ENCODE data around the gene CD300A. TPM values are rescaled to one million over a fixed set of nuclear protein-coding genes. Genes with fewer than 3 reads are reported as not detected.

The CD300A gene
- total RNA-seq, 1 experiment from 2014 or later: not detected

DNA sequence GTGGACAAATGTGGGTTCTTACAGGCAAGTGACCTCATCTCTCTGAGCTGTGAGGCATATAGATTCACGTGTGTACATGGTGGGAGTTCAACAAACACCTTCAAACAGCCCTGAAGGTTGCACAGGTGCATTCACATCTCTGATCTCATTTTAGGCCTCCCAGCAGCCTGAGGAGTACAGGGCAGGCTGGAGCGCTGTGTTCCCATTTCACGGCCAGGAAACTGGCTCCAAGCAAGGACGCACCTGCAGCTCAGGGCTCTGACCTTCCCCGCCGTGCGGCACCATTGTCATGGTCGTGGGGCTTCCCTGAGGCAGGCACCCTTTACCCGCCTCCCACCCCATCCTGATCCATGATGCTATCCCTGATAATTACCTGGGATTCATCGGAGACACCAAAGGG is 4.8 kb upstream of the CD300A start:
- TF ChIP-seq EZH2 (IDR thresholded peaks at IDR 0.05; ENCODE audit: low read length, unreplicated experiment) (no peak), EZH2phosphoT487 (IDR thresholded peaks at IDR 0.05; ENCODE audit: borderline replicate concordance, low read length) (no peak)
- TF ChIP-seq, protein P1, sequence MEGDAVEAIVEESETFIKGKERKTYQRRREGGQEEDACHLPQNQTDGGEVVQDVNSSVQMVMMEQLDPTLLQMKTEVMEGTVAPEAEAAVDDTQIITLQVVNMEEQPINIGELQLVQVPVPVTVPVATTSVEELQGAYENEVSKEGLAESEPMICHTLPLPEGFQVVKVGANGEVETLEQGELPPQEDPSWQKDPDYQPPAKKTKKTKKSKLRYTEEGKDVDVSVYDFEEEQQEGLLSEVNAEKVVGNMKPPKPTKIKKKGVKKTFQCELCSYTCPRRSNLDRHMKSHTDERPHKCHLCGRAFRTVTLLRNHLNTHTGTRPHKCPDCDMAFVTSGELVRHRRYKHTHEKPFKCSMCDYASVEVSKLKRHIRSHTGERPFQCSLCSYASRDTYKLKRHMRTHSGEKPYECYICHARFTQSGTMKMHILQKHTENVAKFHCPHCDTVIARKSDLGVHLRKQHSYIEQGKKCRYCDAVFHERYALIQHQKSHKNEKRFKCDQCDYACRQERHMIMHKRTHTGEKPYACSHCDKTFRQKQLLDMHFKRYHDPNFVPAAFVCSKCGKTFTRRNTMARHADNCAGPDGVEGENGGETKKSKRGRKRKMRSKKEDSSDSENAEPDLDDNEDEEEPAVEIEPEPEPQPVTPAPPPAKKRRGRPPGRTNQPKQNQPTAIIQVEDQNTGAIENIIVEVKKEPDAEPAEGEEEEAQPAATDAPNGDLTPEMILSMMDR (conservative IDR thresholded peaks at IDR 0.05; ENCODE audit: low read depth, low read length): no peak
- CTCF ChIA-PET: no interaction called here
- intact Hi-C loops (cut with micrococcal nuclease): no loop called here

DNA sequence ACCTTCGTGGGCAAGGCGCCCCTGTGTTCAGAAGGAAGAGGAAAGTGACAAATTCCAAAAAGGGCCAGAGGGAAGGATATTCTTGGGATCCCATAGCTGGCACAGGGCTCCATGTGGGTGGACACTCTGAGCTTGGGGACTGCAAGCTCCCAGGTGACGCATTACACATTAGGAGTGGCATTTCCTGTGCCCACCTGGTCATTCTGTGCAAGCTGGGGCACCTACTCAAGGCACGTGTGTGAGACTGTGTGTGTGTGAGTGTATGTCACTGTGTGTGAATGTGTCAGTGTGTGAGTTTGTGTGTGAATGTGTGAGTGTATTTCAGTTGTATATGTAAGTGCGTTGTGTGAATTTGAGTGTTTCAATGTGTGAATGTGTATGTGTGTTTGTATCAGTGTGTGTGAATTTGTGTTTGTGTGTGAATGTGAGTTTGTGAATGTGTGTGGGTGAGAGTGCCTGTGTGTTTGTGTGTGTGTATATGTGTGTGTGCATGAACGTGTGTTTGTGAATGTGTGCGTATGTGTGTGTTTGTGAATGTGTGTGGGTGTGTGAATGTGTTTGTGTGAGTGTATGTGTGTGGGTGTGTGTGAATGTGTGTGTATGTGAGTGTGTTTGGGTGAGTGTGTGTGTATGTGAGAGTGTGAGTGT is 1.6 kb upstream of the CD300A start:
- no peaks in the 10 kb centered on the region for H3K4me1 ChIP-seq (ENCODE audit: insufficient read depth, low read length)
- H3K79me2 ChIP-seq (ENCODE audit: low read length): no peaks in the 10 kb centered on the region
- no peaks in the 10 kb centered on the region for H4K20me1 ChIP-seq (ENCODE audit: low read length)
- ATAC-seq: no peak
- peaks cover 1% of the 10 kb centered on the region; the same call in 1 of the 2 replicates for H3K27me3 ChIP-seq (ENCODE audit: low read length)
- no peak overlapping the region for H3K4me2 ChIP-seq (ENCODE audit: low read length)
- no peaks in the 10 kb centered on the region for H3K9me3 ChIP-seq (ENCODE audit: low read length)
- no peak overlapping the region for H3K27ac ChIP-seq (ENCODE audit: low read length)
- intact Hi-C loops (cut with micrococcal nuclease): no loop called here
- H3K9me2 ChIP-seq (replicated peaks; ENCODE audit: low read length): no peaks in the 10 kb centered on the region
- POLR2A ChIA-PET (ENCODE audit: unreplicated experiment): no interaction called here
- no peak for TF ChIP-seq EZH2 (IDR thresholded peaks at IDR 0.05; ENCODE audit: low read length, unreplicated experiment)
- TF ChIP-seq, protein P1 (conservative IDR thresholded peaks at IDR 0.05; ENCODE audit: low read depth, low read length): no peak
- TF ChIP-seq EZH2phosphoT487 (IDR thresholded peaks at IDR 0.05; ENCODE audit: borderline replicate concordance, low read length): no peak
- H3K36me3 ChIP-seq (ENCODE audit: low read depth, low read length): no peaks in the 10 kb centered on the region
- no TSS peak for BruUV-seq (replicated peaks)
- CTCF ChIA-PET: interaction anchor here (1.0 kb wide), 1 partner anchor 97 kb away, joined by 4 read pairs; no protein-coding TSS in a partner anchor
- H3F3A ChIP-seq (ENCODE audit: low read length, unreplicated experiment): no peaks in the 10 kb centered on the region
- no peak overlapping the region for H3K9ac ChIP-seq (ENCODE audit: low read length)
- DNase-seq: no peak
- no peak overlapping the region for H2AFZ ChIP-seq (ENCODE audit: low read length)
- no peak overlapping the region for H3K4me3 ChIP-seq (ENCODE audit: low read length)

More for the DNA sequence above, 4.8 kb upstream of the CD300A start:
- Histone ChIP-seq H3K36me3 (ENCODE audit: low read depth, low read length) (no peaks in the 10 kb centered on the region), H3K9ac (ENCODE audit: low read length) (no peak overlapping the region), H3K4me3 (ENCODE audit: low read length) (no peak overlapping the region), H3K79me2 (ENCODE audit: low read length) (no peaks in the 10 kb centered on the region), H3F3A (ENCODE audit: low read length, unreplicated experiment) (no peaks in the 10 kb centered on the region), H3K9me3 (ENCODE audit: low read length) (no peaks in the 10 kb centered on the region), H3K27me3 (ENCODE audit: low read length) (no peaks in the 10 kb centered on the region), H3K9me2 (replicated peaks; ENCODE audit: low read length) (no peaks in the 10 kb centered on the region), H4K20me1 (ENCODE audit: low read length) (no peaks in the 10 kb centered on the region), H3K4me1 (ENCODE audit: insufficient read depth, low read length) (no peaks in the 10 kb centered on the region), H3K4me2 (ENCODE audit: low read length) (no peak overlapping the region), H2AFZ (ENCODE audit: low read length) (no peak overlapping the region), H3K27ac (ENCODE audit: low read length) (no peak overlapping the region)
- ATAC-seq (no peak), DNase-seq (no peak)
- POLR2A ChIA-PET (ENCODE audit: unreplicated experiment): no interaction called here
- no TSS peak for BruUV-seq (replicated peaks)

DNA sequence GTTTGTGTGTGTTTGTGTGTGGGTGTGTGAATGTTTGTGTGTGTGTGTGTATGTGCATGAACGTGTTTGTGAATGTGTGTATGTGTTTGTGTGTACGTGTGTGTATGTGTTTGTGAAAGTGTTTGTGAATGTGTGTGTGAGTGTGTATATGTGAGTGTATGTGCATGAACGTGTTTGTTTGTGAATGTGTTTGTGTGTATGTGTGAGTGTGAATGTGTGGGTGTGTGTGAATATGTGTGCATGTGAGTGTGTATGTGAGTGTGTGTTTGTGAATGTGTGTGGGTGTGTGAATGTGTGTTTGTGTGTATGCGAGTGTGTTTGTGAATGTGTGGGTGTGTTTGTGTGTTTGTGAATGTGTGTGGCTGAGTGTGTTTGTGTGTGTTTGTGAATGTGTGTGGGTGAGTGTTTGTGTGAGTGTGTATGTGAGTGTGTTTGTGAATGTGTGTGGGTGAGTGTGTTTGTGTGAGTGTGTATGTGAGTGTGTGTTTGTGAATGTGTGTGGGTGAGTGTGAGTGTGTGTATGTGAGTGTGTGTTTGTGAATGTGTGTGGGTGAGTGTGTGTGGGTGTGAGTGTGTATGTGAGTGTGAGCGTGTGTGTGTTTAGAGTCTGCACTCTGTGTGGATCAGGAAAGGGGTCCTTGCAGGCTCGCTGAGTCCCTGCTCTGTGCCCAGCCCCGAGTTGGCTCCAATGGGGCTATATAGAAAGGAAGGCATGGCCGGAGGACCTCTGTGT is 890 bp upstream of the CD300A start:
- Histone ChIP-seq H3K9me2 (replicated peaks; ENCODE audit: low read length) (no peaks in the 10 kb centered on the region), H4K20me1 (ENCODE audit: low read length) (no peaks in the 10 kb centered on the region), H3K9me3 (ENCODE audit: low read length) (no peaks in the 10 kb centered on the region), H3F3A (ENCODE audit: low read length, unreplicated experiment) (no peaks in the 10 kb centered on the region), H3K79me2 (ENCODE audit: low read length) (no peaks in the 10 kb centered on the region), H3K9ac (ENCODE audit: low read length) (no peak overlapping the region), H3K27me3 (ENCODE audit: low read length) (peaks cover 7% of the 10 kb centered on the region; the same call in 1 of the 2 replicates), H2AFZ (ENCODE audit: low read length) (no peak overlapping the region), H3K4me1 (ENCODE audit: insufficient read depth, low read length) (no peaks in the 10 kb centered on the region), H3K4me2 (ENCODE audit: low read length) (no peak overlapping the region), H3K27ac (ENCODE audit: low read length) (no peak overlapping the region), H3K4me3 (ENCODE audit: low read length) (no peak overlapping the region), H3K36me3 (ENCODE audit: low read depth, low read length) (no peaks in the 10 kb centered on the region)
- DNase-seq (no peak), ATAC-seq (no peak)
- BruUV-seq (replicated peaks): no TSS peak
- intact Hi-C loops (cut with micrococcal nuclease): no loop called here
- TF ChIP-seq EZH2 (IDR thresholded peaks at IDR 0.05; ENCODE audit: low read length, unreplicated experiment): no peak
- TF ChIP-seq, protein P1 (conservative IDR thresholded peaks at IDR 0.05; ENCODE audit: low read depth, low read length): no peak
- ChIA-PET POLR2A (ENCODE audit: unreplicated experiment) (no interaction called here), CTCF (no interaction called here)
